Measurements from ENCODE around the gene KRCC1.
"Not testable (repeated sequence)": the region's sequence is repeated elsewhere in the genome, so short reads cannot be mapped to it uniquely, and the experiment has no call there.

KRCC1 gene

GRCh38 chr2:88074150-88074549 is 18.6 kb upstream of the KRCC1 start:
- no peak for DNase-seq

GRCh38 chr2:88071365-88071764 is 15.8 kb upstream of the KRCC1 start:
- no peak for DNase-seq

GRCh38 chr2:88070055-88070454 is 14.5 kb upstream of the KRCC1 start:
- DNase-seq: no peak

GRCh38 chr2:88069117-88069516 is 13.5 kb upstream of the KRCC1 start:
- no peak for DNase-seq

GRCh38 chr2:88068044-88068443 is 12.5 kb upstream of the KRCC1 start:
- DNase-seq: no peak

GRCh38 chr2:88067598-88067997 is 12.0 kb upstream of the KRCC1 start, which contains the start of gene SMYD1:
Gene SMYD1, plus strand, starts transcription at chr2:88067825. Its CDS starts 40 bp downstream, at chr2:88067865.
- no peak for DNase-seq

GRCh38 chr2:88067189-88067588 is 11.6 kb upstream of the KRCC1 start:
- no peak for DNase-seq

GRCh38 chr2:88066543-88066942 is 11.0 kb upstream of the KRCC1 start:
- no peak for DNase-seq

GRCh38 chr2:88061295-88061694 is 5.7 kb upstream of the KRCC1 start:
- DNase-seq: no peak

GRCh38 chr2:88060907-88061275 is 5.3 kb upstream of the KRCC1 start:
- no peak for DNase-seq

- peak; percentile 29 for DNase-seq
Measured at GRCh38 chr2:88059979-88060906, 4.7 kb upstream of the KRCC1 start.

- DNase-seq: no peak
Measured at GRCh38 chr2:88058191-88058590, 2.6 kb upstream of the KRCC1 start.

GRCh38 chr2:88057437-88057844 is 1.9 kb upstream of the KRCC1 start:
- no peak for DNase-seq

GRCh38 chr2:88054782-88055370 is 707 bp downstream of the KRCC1 start:
- DNase-seq: peak; percentile 10

- DNase-seq: no peak
Measured at GRCh38 chr2:88053934-88054781, 1.4 kb downstream of the KRCC1 start.

- no peak for DNase-seq
Measured at GRCh38 chr2:88053296-88053695, 2.3 kb downstream of the KRCC1 start.

- no peak for DNase-seq
Measured at GRCh38 chr2:88051792-88052191, 3.8 kb downstream of the KRCC1 start.

GRCh38 chr2:88049622-88050021 is 6.0 kb downstream of the KRCC1 start:
- DNase-seq: no peak

GRCh38 chr2:88048541-88048940 is 7.0 kb downstream of the KRCC1 start:
- no peak for DNase-seq

- not testable (repeated sequence) for DNase-seq
Measured at GRCh38 chr2:88045561-88045960, 10.0 kb downstream of the KRCC1 start.

- no peak for DNase-seq
Measured at GRCh38 chr2:88042476-88042875, 13.1 kb downstream of the KRCC1 start.

- no peak for DNase-seq
Measured at GRCh38 chr2:88038263-88039105, 17.1 kb downstream of the KRCC1 start.
